H1 (cell line): Measurements from ENCODE around the gene ACP6. TPM values are rescaled to one million over a fixed set of nuclear protein-coding genes. Genes with fewer than 3 reads are reported as not detected.

Experiments used
- ATF3 ChIP-seq: IDR thresholded peaks from 2 replicates; pipeline ENCODE4 v1.6.1; 2011; ENCODE audit warnings: low read depth, mild to moderate bottlenecking, low read length; ENCODE audit not compliant: insufficient read depth
- BCL11A ChIP-seq, 2 experiments: IDR thresholded peaks; one replicate each; pipeline ENCODE4 v1.6.1; 2011; ENCODE audit warnings: low read depth in 2 of 2, low read length in 2 of 2, mild to moderate bottlenecking in 2 of 2
- CEBPB ChIP-seq: IDR thresholded peaks from 2 replicates; pipeline ENCODE4 v1.6.1; 2012; ENCODE audit warnings: low read depth, low read length
- CHD1 ChIP-seq: IDR thresholded peaks from 2 replicates; pipeline ENCODE4 v1.6.1; 2012; ENCODE audit warnings: low read depth, low read length, improper control_type of control experiment
- CHD2 ChIP-seq: IDR thresholded peaks from 2 replicates; pipeline ENCODE4 v1.6.1; 2012; ENCODE audit warnings: low read length, improper control_type of control experiment
- CREB1 ChIP-seq: IDR thresholded peaks from 2 replicates; pipeline ENCODE4 v1.6.1; 2012; ENCODE audit warnings: inconsistent platforms
- FOSL1 ChIP-seq: IDR thresholded peaks from 2 replicates; pipeline ENCODE4 v1.6.1; 2011; ENCODE audit warnings: mild to moderate bottlenecking, low read depth, low read length, moderate library complexity; ENCODE audit not compliant: insufficient read depth
- GTF2F1 ChIP-seq: IDR thresholded peaks from 2 replicates; pipeline ENCODE4 v1.6.1; 2012; ENCODE audit warnings: low read depth, low read length, improper control_type of control experiment, borderline replicate concordance
- JUN ChIP-seq: IDR thresholded peaks from 2 replicates; pipeline ENCODE4 v1.6.1; 2011; ENCODE audit warnings: low read depth, mild to moderate bottlenecking, improper control_type of control experiment, low read length
- KDM4A ChIP-seq: IDR thresholded peaks from one replicate; pipeline ENCODE4 v1.7.1; 2012; ENCODE audit warnings: low read depth, mild to moderate bottlenecking, moderate library complexity, low read length, inconsistent platforms; ENCODE audit not compliant: severe bottlenecking
- POLR2AphosphoS5 ChIP-seq: IDR thresholded peaks from 2 replicates; pipeline ENCODE4 v1.6.1; 2011; ENCODE audit warnings: low read depth, low read length
- POU5F1 ChIP-seq: IDR thresholded peaks from 2 replicates; pipeline ENCODE4 v1.6.1; 2011; ENCODE audit warnings: low read depth, mild to moderate bottlenecking, low read length, moderate library complexity
- SRF ChIP-seq: IDR thresholded peaks from 2 replicates; pipeline ENCODE4 v1.6.1; 2011; ENCODE audit warnings: mild to moderate bottlenecking, low read depth, low read length, moderate library complexity
- TBP ChIP-seq: IDR thresholded peaks from 2 replicates; pipeline ENCODE4 v1.6.1; 2011; ENCODE audit warnings: low read depth, low read length, improper control_type of control experiment
- TCF12 ChIP-seq: IDR thresholded peaks from 2 replicates; pipeline ENCODE4 v1.6.1; 2011; ENCODE audit warnings: low read depth, mild to moderate bottlenecking, low read length
- TEAD4 ChIP-seq: IDR thresholded peaks from 2 replicates; pipeline ENCODE4 v1.6.1; 2012; ENCODE audit warnings: low read depth, low read length, inconsistent platforms, mixed read lengths
- USF2 ChIP-seq: IDR thresholded peaks from 2 replicates; pipeline ENCODE4 v1.6.1; 2011; ENCODE audit warnings: low read length, improper control_type of control experiment
- polyA plus RNA-seq, 7 experiments: library from polyadenylated mRNA; depleted of rRNA in 3 of 7; stranded (reverse) in 5 of 7; unstranded in 2 of 7; fragments of >200 nt in 5 of 7; fragments of 200-250 nt in 2 of 7; gene quantifications; 1 replicate in 5 of 7; 2 replicates in 1 of 7; 4 replicates in 1 of 7; pipeline versions ENCODE4 v1.2.1 to v1.2.3, GENCODE V29; 2011 to 2013; ENCODE audit warnings: missing spikeins in 2 of 7, mixed read lengths in 2 of 7
- total RNA-seq: library from RNA; stranded (reverse); fragmentation: NEBNext Ultra II Directional; extraction: Animal tissue kit (Norgen Biotek cat#: 25700); gene quantifications from 2 replicates; pipeline ENCODE4 v1.2.1, GENCODE V29; 2021
- TF ChIP-seq, protein P1 (sequence below): IDR thresholded peaks from 2 replicates; pipeline ENCODE4 v1.6.1; 2012; ENCODE audit warnings: low read length, inconsistent platforms

Gene ACP6
- total and polyA plus RNA-seq, 2 of the 8 experiments (the other 6 are each of a cell fraction or from before 2014, with no cell fraction given): 11.4 to 17.7 TPM

- TF ChIP-seq, protein P1, sequence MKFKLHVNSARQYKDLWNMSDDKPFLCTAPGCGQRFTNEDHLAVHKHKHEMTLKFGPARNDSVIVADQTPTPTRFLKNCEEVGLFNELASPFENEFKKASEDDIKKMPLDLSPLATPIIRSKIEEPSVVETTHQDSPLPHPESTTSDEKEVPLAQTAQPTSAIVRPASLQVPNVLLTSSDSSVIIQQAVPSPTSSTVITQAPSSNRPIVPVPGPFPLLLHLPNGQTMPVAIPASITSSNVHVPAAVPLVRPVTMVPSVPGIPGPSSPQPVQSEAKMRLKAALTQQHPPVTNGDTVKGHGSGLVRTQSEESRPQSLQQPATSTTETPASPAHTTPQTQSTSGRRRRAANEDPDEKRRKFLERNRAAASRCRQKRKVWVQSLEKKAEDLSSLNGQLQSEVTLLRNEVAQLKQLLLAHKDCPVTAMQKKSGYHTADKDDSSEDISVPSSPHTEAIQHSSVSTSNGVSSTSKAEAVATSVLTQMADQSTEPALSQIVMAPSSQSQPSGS: no peak
- TF ChIP-seq POLR2AphosphoS5 (no peak), CHD2 (no peak), SRF (0 out of 2 replicates have a peak, but pooled peaks have one; percentile 26), TEAD4 (peak; percentile 46; the same call in 1 of the 2 replicates), TBP (peak; percentile 22; the same call in 1 of the 2 replicates), CEBPB (no peak), KDM4A (no peak), ATF3 (no peak), BCL11A (IDR thresholded peaks at IDR 0.05; ENCODE audit: low read depth in 2 of 2, low read length in 2 of 2) (no peak), FOSL1 (no peak), CHD1 (no peak), JUN (no peak), GTF2F1 (no peak), POU5F1 (no peak), TCF12 (no peak), CREB1 (no peak), USF2 (no peak)
Measured at GRCh38 chr1:147640553-147641165, 29.7 kb downstream of the ACP6 start (continued).
